Measurements from ENCODE around the gene DNAH10.

GRCh38 chr12:123948401-123948795 is 186.3 kb downstream of the DNAH10 start:
- TF ChIP-seq CTCF (IDR thresholded peaks at IDR 0.05 in 4 of 5, conservative IDR thresholded peaks at IDR 0.05 in 1 of 5) (no peak), POLR2A (IDR thresholded peaks at IDR 0.05) (no peak)
